GM23338 (cell line): ENCODE results near the gene TNS1.

Experiments used
- CREB1 ChIP-seq: fragments of 250-450 bp; sonication (Bioruptor Pico); IDR thresholded peaks from 2 replicates; pipeline ENCODE4 v1.5.0; 2020; ENCODE audit warnings: low read depth, mild to moderate bottlenecking, moderate library complexity
- EZH2 ChIP-seq: fragments of 200-600 bp; sonication (generic); IDR thresholded peaks from one replicate; pipeline ENCODE4 v1.8.0; 2017; ENCODE audit warnings: antibody characterized with exemption, mild to moderate bottlenecking, low read depth; ENCODE audit not compliant: unreplicated experiment
- EZH2phosphoT487 ChIP-seq: fragments of 200-600 bp; sonication (generic); IDR thresholded peaks from one replicate; pipeline ENCODE4 v1.8.1; 2018; ENCODE audit warnings: antibody characterized with exemption; ENCODE audit not compliant: unreplicated experiment
- JUNB ChIP-seq: IDR thresholded peaks from one replicate; pipeline ENCODE4 v1.6.1; 2016; ENCODE audit warnings: antibody characterized with exemption; ENCODE audit not compliant: unreplicated experiment
- NANOG ChIP-seq: IDR thresholded peaks from 2 replicates; pipeline ENCODE4 v1.6.1; 2016; ENCODE audit warnings: antibody characterized with exemption, borderline replicate concordance
- POLR2AphosphoS5 ChIP-seq: IDR thresholded peaks from 2 replicates; pipeline ENCODE4 v1.6.1; 2016; ENCODE audit warnings: antibody characterized with exemption, low read depth
- ZNF114 ChIP-seq: fragments of 250-450 bp; sonication (Bioruptor Pico); IDR thresholded peaks from 2 replicates; pipeline ENCODE4 v1.5.0; 2020; ENCODE audit warnings: mild to moderate bottlenecking, moderate library complexity
- ZNF331 ChIP-seq: fragments of 250-450 bp; sonication (Bioruptor Pico); IDR thresholded peaks from 2 replicates; pipeline ENCODE4 v1.5.0; 2020; ENCODE audit warnings: low read depth, mild to moderate bottlenecking, moderate library complexity
- TF ChIP-seq, protein P1 (sequence below), 2 experiments: fragments of 200-600 bp in 1 of 2; sonication (generic) in 1 of 2; conservative IDR thresholded peaks; 2 replicates each; pipeline versions ENCODE4 v1.5.1 to v1.6.1; 2016 to 2017; ENCODE audit warnings: antibody characterized with exemption in 2 of 2, low read depth in 2 of 2, mild to moderate bottlenecking in 2 of 2, moderate library complexity in 1 of 2
- TF ChIP-seq, protein P2 (sequence below): IDR thresholded peaks from one replicate; pipeline ENCODE4 v1.6.1; 2018; ENCODE audit warnings: antibody characterized with exemption; ENCODE audit not compliant: unreplicated experiment

DNA sequence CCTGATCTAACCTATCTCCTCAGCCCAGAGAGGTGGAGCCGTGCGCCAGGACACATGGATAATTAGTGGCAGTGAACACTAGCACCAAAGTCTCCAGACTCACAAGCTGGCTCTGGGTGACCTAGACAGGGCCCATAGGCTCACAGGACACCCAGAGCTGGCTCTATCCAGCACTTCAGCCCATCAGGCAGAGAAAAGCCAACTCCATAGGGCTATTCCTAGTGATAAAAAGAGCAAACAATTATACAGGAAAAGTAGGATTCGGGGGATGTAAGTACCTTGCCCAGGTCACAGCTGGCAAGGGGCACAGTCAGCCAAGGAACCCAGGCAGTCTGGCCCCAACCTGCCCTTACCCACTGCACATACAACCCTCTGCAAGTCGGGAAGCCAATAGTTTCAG is 178.6 kb downstream of the TNS1 start:
- TF ChIP-seq ZNF331: no peak
- TF ChIP-seq, protein P1, sequence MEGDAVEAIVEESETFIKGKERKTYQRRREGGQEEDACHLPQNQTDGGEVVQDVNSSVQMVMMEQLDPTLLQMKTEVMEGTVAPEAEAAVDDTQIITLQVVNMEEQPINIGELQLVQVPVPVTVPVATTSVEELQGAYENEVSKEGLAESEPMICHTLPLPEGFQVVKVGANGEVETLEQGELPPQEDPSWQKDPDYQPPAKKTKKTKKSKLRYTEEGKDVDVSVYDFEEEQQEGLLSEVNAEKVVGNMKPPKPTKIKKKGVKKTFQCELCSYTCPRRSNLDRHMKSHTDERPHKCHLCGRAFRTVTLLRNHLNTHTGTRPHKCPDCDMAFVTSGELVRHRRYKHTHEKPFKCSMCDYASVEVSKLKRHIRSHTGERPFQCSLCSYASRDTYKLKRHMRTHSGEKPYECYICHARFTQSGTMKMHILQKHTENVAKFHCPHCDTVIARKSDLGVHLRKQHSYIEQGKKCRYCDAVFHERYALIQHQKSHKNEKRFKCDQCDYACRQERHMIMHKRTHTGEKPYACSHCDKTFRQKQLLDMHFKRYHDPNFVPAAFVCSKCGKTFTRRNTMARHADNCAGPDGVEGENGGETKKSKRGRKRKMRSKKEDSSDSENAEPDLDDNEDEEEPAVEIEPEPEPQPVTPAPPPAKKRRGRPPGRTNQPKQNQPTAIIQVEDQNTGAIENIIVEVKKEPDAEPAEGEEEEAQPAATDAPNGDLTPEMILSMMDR (conservative IDR thresholded peaks at IDR 0.05; ENCODE audit: low read depth in 2 of 2): no peak
- TF ChIP-seq, protein P2, sequence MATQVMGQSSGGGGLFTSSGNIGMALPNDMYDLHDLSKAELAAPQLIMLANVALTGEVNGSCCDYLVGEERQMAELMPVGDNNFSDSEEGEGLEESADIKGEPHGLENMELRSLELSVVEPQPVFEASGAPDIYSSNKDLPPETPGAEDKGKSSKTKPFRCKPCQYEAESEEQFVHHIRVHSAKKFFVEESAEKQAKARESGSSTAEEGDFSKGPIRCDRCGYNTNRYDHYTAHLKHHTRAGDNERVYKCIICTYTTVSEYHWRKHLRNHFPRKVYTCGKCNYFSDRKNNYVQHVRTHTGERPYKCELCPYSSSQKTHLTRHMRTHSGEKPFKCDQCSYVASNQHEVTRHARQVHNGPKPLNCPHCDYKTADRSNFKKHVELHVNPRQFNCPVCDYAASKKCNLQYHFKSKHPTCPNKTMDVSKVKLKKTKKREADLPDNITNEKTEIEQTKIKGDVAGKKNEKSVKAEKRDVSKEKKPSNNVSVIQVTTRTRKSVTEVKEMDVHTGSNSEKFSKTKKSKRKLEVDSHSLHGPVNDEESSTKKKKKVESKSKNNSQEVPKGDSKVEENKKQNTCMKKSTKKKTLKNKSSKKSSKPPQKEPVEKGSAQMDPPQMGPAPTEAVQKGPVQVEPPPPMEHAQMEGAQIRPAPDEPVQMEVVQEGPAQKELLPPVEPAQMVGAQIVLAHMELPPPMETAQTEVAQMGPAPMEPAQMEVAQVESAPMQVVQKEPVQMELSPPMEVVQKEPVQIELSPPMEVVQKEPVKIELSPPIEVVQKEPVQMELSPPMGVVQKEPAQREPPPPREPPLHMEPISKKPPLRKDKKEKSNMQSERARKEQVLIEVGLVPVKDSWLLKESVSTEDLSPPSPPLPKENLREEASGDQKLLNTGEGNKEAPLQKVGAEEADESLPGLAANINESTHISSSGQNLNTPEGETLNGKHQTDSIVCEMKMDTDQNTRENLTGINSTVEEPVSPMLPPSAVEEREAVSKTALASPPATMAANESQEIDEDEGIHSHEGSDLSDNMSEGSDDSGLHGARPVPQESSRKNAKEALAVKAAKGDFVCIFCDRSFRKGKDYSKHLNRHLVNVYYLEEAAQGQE: no peak
- no peak for TF ChIP-seq EZH2phosphoT487
- no peak for TF ChIP-seq EZH2
- no peak for TF ChIP-seq POLR2AphosphoS5
- TF ChIP-seq ZNF114: no peak
- no peak for TF ChIP-seq CREB1 (CRISPR knock-in tag)
- no peak for TF ChIP-seq JUNB
- TF ChIP-seq NANOG: no peak
